ENCODE measurements around the gene HSBP1.
A peak's percentile ranks its signal among the peaks of the same experiment; 100 is the strongest.

The HSBP1 gene

GRCh38 chr16:83840060-83840617 is 32.4 kb downstream of the HSBP1 start:
- no peak for DNase-seq (ENCODE audit: low read depth)

GRCh38 chr16:83842291-83842690 is 34.5 kb downstream of the HSBP1 start:
- DNase-seq (ENCODE audit: low read depth) = no peak

GRCh38 chr16:83842756-83843507 is 35.2 kb downstream of the HSBP1 start:
- no peak for DNase-seq (ENCODE audit: low read depth)

- DNase-seq (ENCODE audit: low read depth) = no peak
Measured at GRCh38 chr16:83843657-83844056, 35.9 kb downstream of the HSBP1 start.

- no peak for DNase-seq (ENCODE audit: low read depth)
Measured at GRCh38 chr16:83845263-83845662, 37.5 kb downstream of the HSBP1 start.

GRCh38 chr16:83847371-83848225 is 39.8 kb downstream of the HSBP1 start:
- peak; percentile 18 for DNase-seq (ENCODE audit: low read depth)

GRCh38 chr16:83849421-83849820 is 41.6 kb downstream of the HSBP1 start:
- no peak for DNase-seq (ENCODE audit: low read depth)

GRCh38 chr16:83850947-83851346 is 43.2 kb downstream of the HSBP1 start:
- no peak for DNase-seq (ENCODE audit: low read depth)

GRCh38 chr16:83851473-83851872 is 43.7 kb downstream of the HSBP1 start:
- DNase-seq (ENCODE audit: low read depth) = no peak

- DNase-seq (ENCODE audit: low read depth) = no peak
Measured at GRCh38 chr16:83852774-83853173, 45.0 kb downstream of the HSBP1 start.

GRCh38 chr16:83853834-83854233 is 46.1 kb downstream of the HSBP1 start:
- DNase-seq (ENCODE audit: low read depth) = no peak

GRCh38 chr16:83854420-83854819 is 46.6 kb downstream of the HSBP1 start:
- no peak for DNase-seq (ENCODE audit: low read depth)

- DNase-seq (ENCODE audit: low read depth) = no peak
Measured at GRCh38 chr16:83856792-83857191, 49.0 kb downstream of the HSBP1 start.

- DNase-seq (ENCODE audit: low read depth) = no peak
Measured at GRCh38 chr16:83859265-83859664, 51.5 kb downstream of the HSBP1 start.

- no peak for DNase-seq (ENCODE audit: low read depth)
Measured at GRCh38 chr16:83862661-83863060, 54.9 kb downstream of the HSBP1 start.

GRCh38 chr16:83863682-83864081 is 55.9 kb downstream of the HSBP1 start:
- DNase-seq (ENCODE audit: low read depth) = no peak
